HepG2 (cell line): ENCODE results near the gene HEXIM1. TPM values are rescaled to one million over a fixed set of nuclear protein-coding genes. Genes with fewer than 3 reads are reported as not detected.

Experiments
- CENPT ChIP-seq: sonication (generic); formaldehyde crosslinking; IDR thresholded peaks from 2 replicates; pipeline ENCODE4 v1.8.0; 2022; ENCODE audit warnings: low read depth, mild to moderate bottlenecking, moderate library complexity, missing genetic modification reagents
- GABPA ChIP-seq, 2 experiments: IDR thresholded peaks; 2 replicates each; pipeline ENCODE4 v1.6.1; 2011 to 2016; ENCODE audit warnings: low read depth in 2 of 2, low read length in 1 of 2, missing biosample characterization in 1 of 2, missing genetic modification characterization in 1 of 2
- GZF1 ChIP-seq: sonication (generic); formaldehyde crosslinking; IDR thresholded peaks from 2 replicates; pipeline ENCODE4 v1.5.1; 2020; ENCODE audit warnings: mild to moderate bottlenecking, missing genetic modification reagents
- HDAC6 ChIP-seq: fragments of 200-600 bp; sonication (generic); IDR thresholded peaks from 2 replicates; pipeline ENCODE4 v1.7.0; 2017; ENCODE audit warnings: mild to moderate bottlenecking, antibody characterized with exemption, low read length, low read depth
- KDM5A ChIP-seq: fragments of 200-600 bp; sonication (generic); IDR thresholded peaks from 2 replicates; pipeline ENCODE4 v1.7.0; 2018; ENCODE audit warnings: antibody characterized with exemption, mild to moderate bottlenecking, low read length, borderline replicate concordance
- NFIB ChIP-seq: sonication (generic); formaldehyde crosslinking; IDR thresholded peaks from 2 replicates; pipeline ENCODE4 v1.9.0; 2021; ENCODE audit warnings: missing genetic modification reagents, mild to moderate bottlenecking, borderline replicate concordance
- NFKB2 ChIP-seq: sonication (generic); formaldehyde crosslinking; IDR thresholded peaks from 2 replicates; pipeline ENCODE4 v1.4.0; 2020; ENCODE audit warnings: missing genetic modification reagents, borderline replicate concordance
- PHF5A ChIP-seq: IDR thresholded peaks from one replicate; pipeline ENCODE4 v1.6.1; 2018; ENCODE audit warnings: low read depth, missing genetic modification reagents; ENCODE audit not compliant: unreplicated experiment
- PTBP1 ChIP-seq: fragments of 200-400 bp; formaldehyde crosslinking; IDR thresholded peaks from 2 replicates; pipeline ENCODE4 v1.6.1; 2018; ENCODE audit warnings: low read length, low read depth; ENCODE audit not compliant: poor library complexity, severe bottlenecking
- SAFB2 ChIP-seq: sonication (generic); formaldehyde crosslinking; IDR thresholded peaks from 2 replicates; pipeline ENCODE4 v1.5.1; 2020; ENCODE audit warnings: missing genetic modification reagents, low read depth, mild to moderate bottlenecking, borderline replicate concordance
- SPEN ChIP-seq: sonication (generic); formaldehyde crosslinking; IDR thresholded peaks from 2 replicates; pipeline ENCODE4 v1.5.1; 2020; ENCODE audit warnings: low read depth, mild to moderate bottlenecking, missing genetic modification reagents
- SRSF4 ChIP-seq: fragments of 200-400 bp; formaldehyde crosslinking; IDR thresholded peaks from one replicate; pipeline ENCODE4 v1.6.1; 2018; ENCODE audit warnings: mild to moderate bottlenecking, low read depth, low read length, moderate library complexity; ENCODE audit not compliant: poor library complexity, severe bottlenecking
- SSRP1 ChIP-seq: IDR thresholded peaks from 2 replicates; pipeline ENCODE4 v1.6.1; 2016; ENCODE audit warnings: control low read depth
- TEAD2 ChIP-seq: sonication (generic); formaldehyde crosslinking; IDR thresholded peaks from 2 replicates; pipeline ENCODE4 v1.9.0; 2021; ENCODE audit warnings: missing genetic modification reagents
- TRIM22 ChIP-seq: fragments of 450-650 bp; IDR thresholded peaks from 2 replicates; pipeline ENCODE4 v1.6.1; 2017
- ZNF12 ChIP-seq: sonication (generic); formaldehyde crosslinking; IDR thresholded peaks from 2 replicates; pipeline ENCODE4 v1.5.0; 2020; ENCODE audit warnings: missing genetic modification reagents
- ZNF292 ChIP-seq: sonication (generic); formaldehyde crosslinking; IDR thresholded peaks from 2 replicates; pipeline ENCODE4 v1.8.1; 2022; ENCODE audit warnings: mild to moderate bottlenecking, low read depth, missing genetic modification reagents, borderline replicate concordance
- ZNF362 ChIP-seq: sonication (generic); formaldehyde crosslinking; IDR thresholded peaks from 2 replicates; pipeline ENCODE4 v1.4.0; 2020; ENCODE audit warnings: missing genetic modification reagents, mild to moderate bottlenecking, borderline replicate concordance
- ZNF564 ChIP-seq: sonication (generic); formaldehyde crosslinking; IDR thresholded peaks from 2 replicates; pipeline ENCODE4 v1.8.1; 2023; ENCODE audit warnings: mild to moderate bottlenecking, missing genetic modification reagents
- ZNF572 ChIP-seq: sonication (generic); formaldehyde crosslinking; IDR thresholded peaks from 2 replicates; pipeline ENCODE4 v1.5.1; 2020; ENCODE audit warnings: mild to moderate bottlenecking, missing genetic modification reagents
- ZNF713 ChIP-seq: sonication (generic); formaldehyde crosslinking; IDR thresholded peaks from 2 replicates; pipeline ENCODE4 v1.4.0; 2020; ENCODE audit warnings: mild to moderate bottlenecking, missing genetic modification reagents
- ZNF883 ChIP-seq: sonication (generic); formaldehyde crosslinking; IDR thresholded peaks from 2 replicates; pipeline ENCODE4 v1.5.1; 2020; ENCODE audit warnings: mild to moderate bottlenecking, missing genetic modification reagents; ENCODE audit errors: not compliant biosample characterization
- polyA plus RNA-seq, 8 experiments: library from polyadenylated mRNA; depleted of rRNA in 3 of 8; stranded (reverse) in 7 of 8; unstranded in 1 of 8; fragments of >200 nt; fragmentation: Illumina TruSeq in 4 of 8; extraction: Trizol in 4 of 8; gene quantifications; 2 replicates each; pipeline versions ENCODE4 v1.2.1 to v1.2.3, GENCODE V29; 2011 to 2016; ENCODE audit warnings: low read depth in 4 of 8, missing spikeins in 1 of 8, mixed read lengths in 1 of 8; ENCODE audit not compliant: insufficient read depth in 1 of 8
- total RNA-seq, 5 experiments: library from RNA; depleted of rRNA; stranded (reverse); fragments of >200 nt; fragmentation: Illumina TruSeq; extraction: Trizol; gene quantifications; 2 replicates each; pipeline ENCODE4 v1.2.3, GENCODE V29; 2016; ENCODE audit warnings: low read depth in 1 of 5
- TF ChIP-seq, protein P1 (sequence below): sonication (generic); formaldehyde crosslinking; conservative IDR thresholded peaks from 2 replicates; pipeline ENCODE4 v1.4.0; 2020; ENCODE audit warnings: missing genetic modification reagents
- TF ChIP-seq, protein P2 (sequence below): sonication (generic); formaldehyde crosslinking; IDR thresholded peaks from 2 replicates; pipeline ENCODE4 v1.8.0; 2022; ENCODE audit warnings: missing genetic modification reagents, mild to moderate bottlenecking, borderline replicate concordance

The HEXIM1 gene
- total and polyA plus RNA-seq, 2 of the 13 experiments (the other 11 are each of a cell fraction or from before 2014, with no cell fraction given) = 10.5 to 16.6 TPM

- TF ChIP-seq, protein P1, sequence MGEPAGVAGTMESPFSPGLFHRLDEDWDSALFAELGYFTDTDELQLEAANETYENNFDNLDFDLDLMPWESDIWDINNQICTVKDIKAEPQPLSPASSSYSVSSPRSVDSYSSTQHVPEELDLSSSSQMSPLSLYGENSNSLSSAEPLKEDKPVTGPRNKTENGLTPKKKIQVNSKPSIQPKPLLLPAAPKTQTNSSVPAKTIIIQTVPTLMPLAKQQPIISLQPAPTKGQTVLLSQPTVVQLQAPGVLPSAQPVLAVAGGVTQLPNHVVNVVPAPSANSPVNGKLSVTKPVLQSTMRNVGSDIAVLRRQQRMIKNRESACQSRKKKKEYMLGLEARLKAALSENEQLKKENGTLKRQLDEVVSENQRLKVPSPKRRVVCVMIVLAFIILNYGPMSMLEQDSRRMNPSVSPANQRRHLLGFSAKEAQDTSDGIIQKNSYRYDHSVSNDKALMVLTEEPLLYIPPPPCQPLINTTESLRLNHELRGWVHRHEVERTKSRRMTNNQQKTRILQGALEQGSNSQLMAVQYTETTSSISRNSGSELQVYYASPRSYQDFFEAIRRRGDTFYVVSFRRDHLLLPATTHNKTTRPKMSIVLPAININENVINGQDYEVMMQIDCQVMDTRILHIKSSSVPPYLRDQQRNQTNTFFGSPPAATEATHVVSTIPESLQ (CRISPR knock-in tag) = no peak
- TF ChIP-seq PHF5A = no peak
- no peak for TF ChIP-seq KDM5A
- no peak for TF ChIP-seq HDAC6
- TF ChIP-seq GZF1 (CRISPR knock-in tag) = no peak
- TF ChIP-seq NFIB = no peak
- TF ChIP-seq SPEN (CRISPR knock-in tag) = peak; percentile 72
- TF ChIP-seq SRSF4 = no peak
- TF ChIP-seq TRIM22 = no peak
- TF ChIP-seq SAFB2 (CRISPR knock-in tag) = no peak; the same call in 1 of the 2 replicates
- peak; percentile 89; the same call in 1 of the 2 replicates for TF ChIP-seq SSRP1 (CRISPR knock-in tag)
- peak; percentile 74 for TF ChIP-seq ZNF883
- peak; percentile 66 for TF ChIP-seq PTBP1
- TF ChIP-seq ZNF292 = peak; percentile 33; the same call in 1 of the 2 replicates
- peak; percentile 74; the same call in 1 of the 2 replicates for TF ChIP-seq ZNF572 (CRISPR knock-in tag)
- TF ChIP-seq ZNF12 (CRISPR knock-in tag) = no peak
- TF ChIP-seq ZNF713 (CRISPR knock-in tag) = no peak
- TF ChIP-seq GABPA (IDR thresholded peaks at IDR 0.05; ENCODE audit: low read depth, low read length) = no peak
- peak; percentile 84 for TF ChIP-seq GABPA (CRISPR knock-in tag; IDR thresholded peaks at IDR 0.05; ENCODE audit: low read depth)
- TF ChIP-seq TEAD2 (CRISPR knock-in tag) = no peak
- TF ChIP-seq ZNF564 (CRISPR knock-in tag) = no peak
- TF ChIP-seq, protein P2, sequence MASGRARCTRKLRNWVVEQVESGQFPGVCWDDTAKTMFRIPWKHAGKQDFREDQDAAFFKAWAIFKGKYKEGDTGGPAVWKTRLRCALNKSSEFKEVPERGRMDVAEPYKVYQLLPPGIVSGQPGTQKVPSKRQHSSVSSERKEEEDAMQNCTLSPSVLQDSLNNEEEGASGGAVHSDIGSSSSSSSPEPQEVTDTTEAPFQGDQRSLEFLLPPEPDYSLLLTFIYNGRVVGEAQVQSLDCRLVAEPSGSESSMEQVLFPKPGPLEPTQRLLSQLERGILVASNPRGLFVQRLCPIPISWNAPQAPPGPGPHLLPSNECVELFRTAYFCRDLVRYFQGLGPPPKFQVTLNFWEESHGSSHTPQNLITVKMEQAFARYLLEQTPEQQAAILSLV (CRISPR knock-in tag) = no peak; the same call in 1 of the 2 replicates
- TF ChIP-seq NFKB2 (CRISPR knock-in tag) = no peak
- no peak for TF ChIP-seq CENPT (CRISPR knock-in tag)
- TF ChIP-seq ZNF362 (CRISPR knock-in tag) = no peak
These were observed 24.1 kb upstream of the HEXIM1 start (continued) for GRCh38 chr17:45123930-45124796.
